HepG2 (cell line): ENCODE results near the gene DGCR2. TPM values are rescaled to one million over a fixed set of nuclear protein-coding genes. Genes with fewer than 3 reads are reported as not detected.

Source experiments
- ATAC-seq: fragments of 200-7000 bp; cut with Tn5 transposase; 3 replicates; pipeline ENCODE4 v1.9.1; 2020; ENCODE audit warnings: mild to moderate bottlenecking, moderate library complexity
- BruUV-seq: library from RNA; stranded (reverse); fragments of 400-500 nt; replicated peaks from 2 replicates; lab custom pipeline; 2021; lab: Mats Ljungman, UMichigan
- CTCF ChIA-PET: fragments of 300-600 bp; formaldehyde crosslinking; extraction: SDS; loops from one replicate; lab custom pipeline; 2021; ENCODE audit warnings: low total read pairs, inconsistent platforms, low intra/inter-chr PET ratio; lab: Yijun Ruan, JAX
- POLR2A ChIA-PET: fragments of 350-600 bp; sonication (Branson Sonifier 250); formaldehyde crosslinking; loops from one replicate; lab custom pipeline; 2020; ENCODE audit warnings: antibody characterized with exemption, inconsistent platforms; lab: Yijun Ruan, JAX
- DNase-seq: peaks from one replicate; pipeline ENCODE4 v3.0.0-alpha.2; 2015; ENCODE audit warnings: low spot score
- FAIRE-seq: peaks from 3 replicates; lab custom pipeline; 2011; peaks lifted over from hg19 to GRCh38; lab: Jason Lieb, UNC
- H2AFZ ChIP-seq: one replicate; pipeline ENCODE4 v1.6.1; 2011; ENCODE audit warnings: low read length, inconsistent platforms
- H3K27ac ChIP-seq: fragments of 300-600 bp; 3 replicates; pipeline ENCODE4 v1.8.0; 2011; ENCODE audit warnings: mixed run types, mild to moderate bottlenecking, mixed read lengths, low read length, inconsistent platforms; ENCODE audit not compliant: insufficient read depth; ENCODE audit errors: extremely low read length
- H3K27me3 ChIP-seq, 2 experiments: fragments of 200-600 bp in 1 of 2; 2 replicates in 1 of 2; 3 replicates in 1 of 2; pipeline versions ENCODE4 v1.6.0 to v1.8.0; 2011; ENCODE audit warnings: low read length in 2 of 2, mild to moderate bottlenecking in 2 of 2, moderate library complexity in 2 of 2, inconsistent platforms in 1 of 2; ENCODE audit not compliant: insufficient read depth in 2 of 2, control insufficient read depth in 1 of 2
- H3K36me3 ChIP-seq, 2 experiments: fragments of 200-600 bp in 1 of 2; replicated peaks in 1 of 2; 2 replicates in 1 of 2; 3 replicates in 1 of 2; pipeline versions ENCODE4 v1.5.1 to v1.8.0; 2011; ENCODE audit warnings: low read length in 2 of 2, inconsistent platforms in 1 of 2; ENCODE audit not compliant: insufficient read depth in 2 of 2, control insufficient read depth in 1 of 2
- H3K4me1 ChIP-seq: 2 replicates; pipeline ENCODE4 v1.5.1; 2012; ENCODE audit warnings: low read length, inconsistent platforms; ENCODE audit not compliant: insufficient read depth
- H3K4me2 ChIP-seq: 2 replicates; pipeline ENCODE4 v1.6.0; 2011; ENCODE audit warnings: low read depth, low read length, inconsistent platforms
- H3K4me3 ChIP-seq, 3 experiments: fragments of 200-600 bp in 1 of 3; sonication (generic), shearing (Covaris generic) in 1 of 3; replicated peaks in 1 of 3; 2 replicates each; pipeline ENCODE4 v1.5.1; 2011 to 2016; ENCODE audit warnings: low read length in 3 of 3, inconsistent platforms in 2 of 3, low read depth in 2 of 3, mild to moderate bottlenecking in 2 of 3, control low read depth in 1 of 3, mixed read lengths in 1 of 3; ENCODE audit not compliant: insufficient read depth in 1 of 3
- H3K79me2 ChIP-seq: one replicate; pipeline ENCODE4 v1.6.1; 2011; ENCODE audit warnings: low read length, inconsistent platforms; ENCODE audit not compliant: insufficient read depth
- H3K9ac ChIP-seq: 2 replicates; pipeline ENCODE4 v1.6.0; 2011; ENCODE audit warnings: mild to moderate bottlenecking, low read depth, low read length, inconsistent platforms; ENCODE audit not compliant: insufficient read depth
- H3K9me3 ChIP-seq: 2 replicates; pipeline ENCODE4 v1.5.1; 2012; ENCODE audit warnings: mild to moderate bottlenecking, low read length
- H4K20me1 ChIP-seq: 2 replicates; pipeline ENCODE4 v1.6.0; 2011; ENCODE audit warnings: inconsistent platforms, mild to moderate bottlenecking, low read length, moderate library complexity; ENCODE audit not compliant: insufficient read depth
- BRCA1 ChIP-seq: sonication (generic); formaldehyde crosslinking; IDR thresholded peaks from 2 replicates; pipeline ENCODE4 v1.4.0; 2020; ENCODE audit warnings: missing genetic modification reagents
- CEBPB ChIP-seq: IDR thresholded peaks from 2 replicates; pipeline ENCODE4 v1.6.1; 2011; ENCODE audit warnings: low read depth, low read length, improper control_type of control experiment, borderline replicate concordance
- CREB1 ChIP-seq, 2 experiments: fragments of 450-650 bp in 1 of 2; IDR thresholded peaks; 2 replicates each; pipeline ENCODE4 v1.6.1; 2016 to 2017; ENCODE audit warnings: control low read depth in 1 of 2, mild to moderate bottlenecking in 1 of 2, missing compliant biosample characterization in 1 of 2, missing genetic modification characterization in 1 of 2
- DR1 ChIP-seq: sonication (generic); formaldehyde crosslinking; IDR thresholded peaks from 2 replicates; pipeline ENCODE4 v1.8.0; 2021; ENCODE audit warnings: mild to moderate bottlenecking, missing genetic modification reagents, inconsistent platforms
- HHEX ChIP-seq: IDR thresholded peaks from 2 replicates; pipeline ENCODE4 v1.6.1; 2016; ENCODE audit warnings: control low read depth
- JUND ChIP-seq: sonication (generic); formaldehyde crosslinking; IDR thresholded peaks from 2 replicates; pipeline ENCODE4 v1.8.0; 2022; ENCODE audit warnings: mild to moderate bottlenecking, missing genetic modification reagents
- KDM4B ChIP-seq: sonication (generic); formaldehyde crosslinking; IDR thresholded peaks from 2 replicates; pipeline ENCODE4 v1.4.0; 2020; ENCODE audit warnings: missing genetic modification reagents
- MLLT10 ChIP-seq: sonication (generic); formaldehyde crosslinking; IDR thresholded peaks from 2 replicates; pipeline ENCODE4 v1.4.0; 2020; ENCODE audit warnings: missing genetic modification reagents
- RBM39 ChIP-seq: fragments of 200-400 bp; formaldehyde crosslinking; IDR thresholded peaks from one replicate; pipeline ENCODE4 v1.6.1; 2018; ENCODE audit warnings: antibody characterized with exemption, mild to moderate bottlenecking, low read depth, low read length; ENCODE audit not compliant: poor library complexity, severe bottlenecking
- RNF219 ChIP-seq: sonication (generic); formaldehyde crosslinking; IDR thresholded peaks from 2 replicates; pipeline ENCODE4 v1.5.0; 2020; ENCODE audit warnings: mild to moderate bottlenecking, missing genetic modification reagents
- SKIL ChIP-seq: sonication (generic); formaldehyde crosslinking; IDR thresholded peaks from 2 replicates; pipeline ENCODE4 v1.8.0; 2022; ENCODE audit warnings: missing genetic modification reagents, mild to moderate bottlenecking, moderate library complexity, borderline replicate concordance
- TIGD3 ChIP-seq: sonication (generic); formaldehyde crosslinking; IDR thresholded peaks from 2 replicates; pipeline ENCODE4 v1.5.1; 2020; ENCODE audit warnings: mild to moderate bottlenecking, missing genetic modification reagents, borderline replicate concordance
- ZKSCAN1 ChIP-seq: fragments of 150-350 bp; IDR thresholded peaks from 2 replicates; pipeline ENCODE4 v1.6.1; 2014; ENCODE audit warnings: low read length
- ZNF607 ChIP-seq: sonication (generic); formaldehyde crosslinking; IDR thresholded peaks from 2 replicates; pipeline ENCODE4 v1.5.1; 2020; ENCODE audit warnings: missing genetic modification reagents, mild to moderate bottlenecking, borderline replicate concordance
- ZNF746 ChIP-seq: sonication (generic); formaldehyde crosslinking; IDR thresholded peaks from 2 replicates; pipeline ENCODE4 v1.8.0; 2022; ENCODE audit warnings: mild to moderate bottlenecking, missing genetic modification reagents
- WGBS: methylation state at CpG from one replicate; pipeline ENCODE4 v1.1.6; 2017; ENCODE audit warnings: low lambda C conversion rate; 5-methylcytosine and 5-hydroxymethylcytosine counted together
- in situ Hi-C: cut with HindIII; loops from 2 replicates; pipeline ENCODE4 v1.10.0; 2017; ENCODE audit warnings: low pct_unique_long_range_greater_than_20kb; ENCODE audit not compliant: extremely low pct_ligation_motif_present
- intact Hi-C: fragments of 100-400 bp; cut with micrococcal nuclease; formaldehyde crosslinking; loops from one replicate; pipeline ENCODE4 v1.10.0; 2022; ENCODE audit not compliant: unreplicated experiment
- polyA plus RNA-seq, 8 experiments: library from polyadenylated mRNA; depleted of rRNA in 3 of 8; stranded (reverse) in 7 of 8; unstranded in 1 of 8; fragments of >200 nt; fragmentation: Illumina TruSeq in 4 of 8; extraction: Trizol in 4 of 8; gene quantifications; 2 replicates each; pipeline versions ENCODE4 v1.2.1 to v1.2.3, GENCODE V29; 2011 to 2016; ENCODE audit warnings: low read depth in 4 of 8, missing spikeins in 1 of 8, mixed read lengths in 1 of 8; ENCODE audit not compliant: insufficient read depth in 1 of 8
- total RNA-seq, 5 experiments: library from RNA; depleted of rRNA; stranded (reverse); fragments of >200 nt; fragmentation: Illumina TruSeq; extraction: Trizol; gene quantifications; 2 replicates each; pipeline ENCODE4 v1.2.3, GENCODE V29; 2016; ENCODE audit warnings: low read depth in 1 of 5

The DGCR2 gene
- total and polyA plus RNA-seq, 2 of the 13 experiments (the other 11 are each of a cell fraction or from before 2014, with no cell fraction given), result 23.1 to 35.3 TPM

DNA sequence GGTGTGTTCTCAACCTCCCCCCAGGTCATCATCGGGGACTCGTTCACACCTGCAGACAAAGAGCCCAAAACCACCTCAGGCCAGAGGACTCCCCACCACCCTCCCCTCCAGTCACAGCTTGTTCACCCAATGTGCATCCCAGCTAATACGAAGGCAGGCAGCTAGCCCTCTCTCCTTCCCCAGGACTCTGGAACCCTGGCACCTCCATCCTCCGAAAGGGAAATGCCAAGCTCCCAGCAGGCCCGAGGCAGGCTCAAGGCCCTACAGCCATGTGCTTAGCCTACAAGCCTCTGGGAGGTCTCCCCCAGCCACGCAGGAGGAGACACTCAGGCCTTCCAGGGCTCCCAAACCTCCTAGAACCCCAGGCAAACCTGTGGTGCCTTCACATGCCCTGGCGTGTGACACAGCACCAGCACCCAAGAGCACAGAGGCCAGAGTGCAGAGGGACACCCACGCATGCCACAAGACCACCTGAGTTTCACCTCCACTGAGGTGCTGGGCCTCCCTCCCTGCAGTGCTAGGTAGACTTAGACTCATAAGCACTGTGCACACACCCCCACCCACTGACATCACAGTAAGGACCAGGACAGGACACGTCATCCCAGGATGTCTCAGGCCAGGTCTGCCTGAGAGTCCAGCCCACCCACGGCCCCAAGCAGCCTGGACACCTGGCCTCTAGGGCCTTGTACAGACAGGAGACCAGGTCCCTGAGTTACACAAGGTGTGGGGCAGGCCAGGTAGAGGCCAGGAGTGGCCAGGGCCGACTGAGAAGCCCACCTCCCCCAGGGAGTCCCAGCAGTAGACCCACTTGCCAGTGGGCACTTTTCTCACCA, 15.4 kb upstream of the DGCR2 start (continued):
- no peak for TF ChIP-seq TIGD3 (CRISPR knock-in tag)

DNA sequence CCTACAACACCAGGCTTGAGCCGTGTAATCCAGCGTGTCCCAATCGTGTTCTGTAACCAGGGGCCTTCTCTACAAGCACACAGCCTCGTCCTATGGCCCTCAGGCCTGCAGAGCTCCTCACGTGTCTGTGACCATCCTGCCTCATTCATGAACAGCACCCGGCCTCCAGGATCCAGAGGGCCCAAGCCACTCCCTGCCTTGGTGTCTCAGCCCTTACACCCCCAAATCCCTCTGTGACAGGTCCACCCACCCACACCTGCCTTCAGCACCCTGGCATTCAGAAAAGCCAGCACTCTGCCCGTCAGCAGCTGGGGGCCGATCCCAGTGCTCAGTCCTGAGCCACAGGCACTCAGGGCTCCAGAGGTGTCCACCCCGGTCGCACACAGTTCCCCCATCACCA, 14.7 kb upstream of the DGCR2 start:
- Histone ChIP-seq H3K27me3 (no peaks in the 10 kb centered on the region), H3K27ac (no peak overlapping the region), H4K20me1 (no peaks in the 10 kb centered on the region), H3K9me3 (no peaks in the 10 kb centered on the region), H3K4me3 (no peak overlapping the region), H3K79me2 (no peaks in the 10 kb centered on the region), H3K4me1 (no peaks in the 10 kb centered on the region), H2AFZ (no peak overlapping the region), H3K36me3 (peaks cover 24 to 73% of the 10 kb centered on the region in 2 experiments; a peak in 4 of 5 replicates), H3K9ac (no peak overlapping the region)
- DNase-seq, result no peak
- intact Hi-C loops (no loop called here), in situ Hi-C loops (no loop called here)
- WGBS, result 94% methylated on average over 10 of the region's 10 CpGs
- no TSS peak for BruUV-seq
- CTCF ChIA-PET, result no interaction called here
- POLR2A ChIA-PET, result no interaction called here
- no peak for FAIRE-seq
- TF ChIP-seq MLLT10 (no peak), KDM4B (CRISPR knock-in tag) (no peak), ZKSCAN1 (no peak), RBM39 (no peak), DR1 (CRISPR knock-in tag) (no peak), ZNF746 (CRISPR knock-in tag) (no peak), RNF219 (no peak), CREB1 (IDR thresholded peaks at IDR 0.05) (no peak), CREB1 (CRISPR knock-in tag; IDR thresholded peaks at IDR 0.05) (no peak), ZNF607 (CRISPR knock-in tag) (no peak), HHEX (CRISPR knock-in tag) (no peak), BRCA1 (no peak), CEBPB (no peak), JUND (no peak), SKIL (CRISPR knock-in tag) (no peak)
- TF ChIP-seq, all 625 proteins: peak for 0
- no peak for ATAC-seq
- H3K4me2 ChIP-seq, result no peak overlapping the region
